HG02610 (cell line): ENCODE results near the gene IMMP2L.
"Not testable (repeated sequence)": the region's sequence is repeated elsewhere in the genome, so short reads cannot be mapped to it uniquely, and the experiment has no call there.

ENCODE experiments used
- ATAC-seq: cut with Tn5 transposase; IDR thresholded peaks from one replicate; pipeline ENCODE4 v1.9.1; 2021; ENCODE audit warnings: mild to moderate bottlenecking, moderate library complexity; ENCODE audit not compliant: unreplicated experiment

The IMMP2L gene

DNA sequence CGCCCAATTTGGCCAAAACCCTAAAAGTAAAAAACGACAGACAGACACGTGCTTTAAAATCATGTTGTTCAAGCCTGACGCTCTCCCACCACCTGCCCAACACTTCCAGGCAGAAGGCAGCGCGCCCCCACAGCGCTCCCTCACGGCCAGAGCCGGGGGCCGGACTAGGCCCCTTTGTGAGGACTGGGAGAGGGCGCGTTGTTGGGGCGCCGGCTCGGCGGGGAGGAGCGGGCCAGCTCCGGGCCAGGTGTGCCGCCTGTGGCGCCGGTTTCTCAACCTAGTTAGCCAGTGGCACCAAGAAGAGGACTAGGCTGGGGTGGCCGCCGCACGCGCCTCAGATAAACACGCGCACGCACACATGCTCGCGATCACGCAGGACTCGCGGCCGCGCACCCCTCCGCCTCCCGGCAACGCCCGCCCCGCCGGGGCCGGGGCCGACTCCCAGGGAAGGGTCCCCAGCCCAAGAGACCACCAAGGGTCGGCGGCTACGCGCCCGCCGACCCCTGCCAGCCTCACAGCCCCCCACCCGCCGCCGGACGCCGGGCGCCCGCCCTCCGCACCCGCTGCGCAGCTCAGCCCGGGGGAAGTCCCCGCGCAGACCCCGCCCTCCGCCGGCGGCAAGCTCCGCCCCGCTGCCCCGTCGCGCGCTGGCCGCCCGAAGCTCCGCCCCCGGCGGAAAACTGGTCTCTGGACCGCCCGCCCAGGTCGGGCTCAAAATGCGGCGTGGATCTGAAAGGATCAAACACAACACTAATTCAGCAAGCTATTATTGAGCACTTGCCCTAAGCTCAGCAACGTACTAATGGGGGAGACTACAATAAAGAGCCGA, at the start of gene IMMP2L:
Gene IMMP2L, minus strand, starts transcription at position 589 of the 829 bp plus-strand sequence.
- peak; percentile 91 for ATAC-seq

DNA sequence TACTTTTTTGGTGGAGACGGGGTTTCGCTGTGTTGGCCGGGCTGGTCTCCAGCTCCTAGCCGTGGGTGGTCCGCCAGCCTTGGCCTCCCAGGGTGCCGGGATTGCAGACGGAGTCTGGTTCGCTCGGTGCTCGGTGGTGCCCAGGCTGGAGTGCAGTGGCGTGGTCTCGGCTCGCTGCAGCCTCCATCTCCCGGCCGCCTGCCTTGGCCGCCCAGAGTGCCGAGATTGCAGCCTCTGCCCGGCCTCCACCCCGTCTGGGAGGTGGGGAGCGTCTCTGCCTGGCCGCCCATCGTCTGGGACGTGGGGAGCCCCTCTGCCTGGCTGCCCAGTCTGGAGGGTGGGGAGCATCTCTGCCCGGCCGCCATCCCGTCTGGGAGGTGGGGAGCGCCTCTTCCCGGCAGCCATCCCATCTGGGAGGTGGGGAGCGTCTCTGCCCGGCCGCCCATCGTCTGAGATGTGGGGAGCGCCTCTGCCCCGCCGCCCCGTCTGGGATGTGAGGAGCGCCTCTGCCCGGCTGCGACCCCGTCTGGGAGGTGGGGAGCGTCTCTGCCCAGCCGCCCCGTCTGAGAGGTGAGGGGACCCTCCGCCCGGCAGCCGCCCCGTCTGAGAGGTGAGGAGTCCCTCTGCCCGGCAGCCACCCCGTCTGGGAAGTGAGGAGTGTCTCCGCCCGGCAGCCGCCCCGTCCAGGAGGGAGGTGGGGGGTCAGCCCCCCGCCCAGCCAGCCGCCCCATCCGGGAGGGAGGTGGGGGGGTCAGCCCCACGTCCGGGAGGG, 47.4 kb upstream of the IMMP2L start:
- ATAC-seq: not testable (repeated sequence)

DNA sequence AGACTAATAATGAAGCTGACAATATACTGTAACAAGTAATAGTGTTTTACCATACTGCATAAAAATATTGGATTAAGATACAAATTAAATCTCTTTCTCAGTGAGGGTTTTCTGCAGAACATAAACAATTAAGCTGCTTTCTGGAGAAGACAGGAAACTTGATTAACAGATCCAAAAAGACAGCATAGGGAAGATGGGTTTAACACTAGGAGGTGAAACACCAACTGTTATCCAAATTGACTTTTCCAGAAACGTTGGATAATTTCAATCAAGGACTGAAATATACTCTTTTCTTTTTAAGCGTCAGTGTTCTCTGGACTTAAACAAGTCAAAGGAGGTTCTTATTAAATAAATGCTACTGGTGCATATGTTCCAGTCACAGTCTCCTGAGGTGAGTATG, 45.3 kb upstream of the IMMP2L start:
- no peak for ATAC-seq

DNA sequence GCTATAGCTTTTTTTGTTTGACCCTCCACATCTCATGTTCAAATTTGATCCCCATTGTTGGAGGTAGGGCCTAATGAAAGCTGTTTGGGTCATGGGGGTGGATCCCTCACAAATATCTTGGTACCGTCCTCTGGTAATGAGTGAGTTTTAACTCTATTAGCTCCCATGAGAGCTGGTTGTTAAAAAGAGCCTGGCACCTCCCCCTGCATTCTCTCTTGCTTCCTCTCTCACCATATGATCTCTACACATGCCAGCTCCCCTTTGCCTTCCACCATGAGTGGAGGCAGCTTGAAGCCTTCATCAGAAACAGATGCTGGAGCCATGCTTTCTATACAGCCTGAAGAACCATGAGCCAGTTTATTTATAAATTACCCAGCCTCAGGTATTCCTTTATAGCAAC, 43.0 kb upstream of the IMMP2L start:
- no peak for ATAC-seq

DNA sequence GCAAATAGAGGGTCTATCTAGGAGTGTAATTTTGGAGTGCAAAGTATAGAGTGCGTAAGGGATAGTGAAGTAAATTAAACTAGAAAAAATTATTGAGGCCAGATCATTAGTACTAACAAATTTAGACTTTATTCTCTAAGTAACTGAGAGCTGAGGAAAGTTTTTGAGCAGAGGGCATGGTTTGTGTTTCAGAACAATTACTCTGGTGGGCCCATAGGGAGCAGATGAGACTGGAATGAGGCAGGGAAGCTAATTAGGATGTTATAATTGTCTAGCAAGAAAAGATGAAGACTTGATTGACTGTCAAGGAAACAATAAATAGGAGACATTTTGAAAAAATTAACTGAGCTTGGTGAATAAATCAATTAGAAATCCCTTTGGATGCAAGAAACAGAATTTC, 37.8 kb upstream of the IMMP2L start:
- ATAC-seq: no peak

DNA sequence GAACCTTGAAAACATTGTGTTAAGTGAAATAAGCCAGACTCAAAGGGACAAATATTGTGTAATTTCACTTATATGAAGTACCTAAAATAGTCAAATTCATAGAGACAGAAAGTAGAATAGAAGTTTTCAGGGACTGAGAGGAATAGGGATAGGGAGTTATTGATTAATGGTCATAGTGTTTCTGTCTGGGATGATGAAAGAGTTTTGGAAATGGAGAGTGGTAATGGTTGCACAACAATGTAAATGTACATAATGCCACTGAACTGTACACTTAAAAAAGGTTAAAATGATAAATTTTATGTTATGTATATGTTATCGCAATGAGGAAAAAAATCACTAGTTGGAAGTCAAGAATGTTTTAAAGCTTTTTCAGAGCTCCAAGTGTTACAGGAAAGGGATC, 33.5 kb upstream of the IMMP2L start:
- ATAC-seq: no peak

DNA sequence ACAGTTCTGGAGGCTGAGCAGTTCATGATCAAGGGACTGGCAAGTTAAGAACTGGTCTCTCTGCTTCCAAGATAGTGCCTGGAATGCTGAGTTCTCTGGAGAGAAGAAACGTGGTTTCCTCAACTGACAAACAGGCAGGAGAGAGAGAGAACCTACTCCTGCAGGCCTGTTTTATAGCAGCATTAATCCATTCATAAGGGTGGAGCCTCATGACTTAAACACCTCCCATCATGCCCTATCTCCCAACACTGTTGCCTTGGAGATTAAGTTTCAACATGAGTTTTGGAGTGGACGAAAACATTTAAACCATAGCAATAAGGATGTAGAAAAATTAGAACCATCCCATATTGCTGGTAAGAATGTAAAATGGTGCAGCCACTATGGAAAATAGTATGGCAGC, 32.3 kb upstream of the IMMP2L start:
- ATAC-seq: no peak

DNA sequence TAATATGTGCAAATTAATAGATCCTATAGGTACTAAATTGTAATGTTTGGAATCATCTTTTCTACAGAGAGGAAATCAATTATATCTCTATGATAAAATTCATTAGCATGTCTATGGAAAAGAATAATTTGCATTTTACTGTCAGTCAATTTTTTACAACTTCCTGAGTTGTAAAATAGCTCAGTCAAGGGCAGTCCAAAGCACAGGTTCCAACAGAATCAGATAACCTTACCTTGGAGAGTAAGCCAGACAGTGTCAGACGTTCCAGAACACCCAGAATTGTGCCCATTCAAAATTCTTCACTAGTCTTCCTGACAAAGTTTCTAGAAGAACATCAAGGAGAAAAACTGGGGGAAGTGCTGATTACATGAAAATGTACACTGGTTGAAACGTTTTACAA, 31.1 kb upstream of the IMMP2L start:
- ATAC-seq: no peak

DNA sequence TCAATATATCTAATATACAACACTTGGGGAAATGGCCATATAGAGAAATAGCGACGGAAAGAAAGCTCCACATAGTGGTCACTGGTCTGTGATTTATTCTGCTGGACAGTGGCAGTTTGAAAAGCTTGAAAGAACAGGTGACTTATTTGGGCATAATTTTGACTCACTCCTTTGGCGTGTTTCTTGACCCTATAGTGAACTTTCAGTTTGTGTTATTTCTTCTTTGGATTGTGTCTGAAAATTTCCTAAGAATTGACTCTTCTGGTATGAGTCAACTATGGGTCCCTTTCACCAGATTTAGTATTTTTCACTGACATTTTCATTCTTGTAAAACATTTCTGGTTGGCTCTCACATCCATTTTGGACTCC, 25.8 kb upstream of the IMMP2L start:
- ATAC-seq: peak; percentile 40

DNA sequence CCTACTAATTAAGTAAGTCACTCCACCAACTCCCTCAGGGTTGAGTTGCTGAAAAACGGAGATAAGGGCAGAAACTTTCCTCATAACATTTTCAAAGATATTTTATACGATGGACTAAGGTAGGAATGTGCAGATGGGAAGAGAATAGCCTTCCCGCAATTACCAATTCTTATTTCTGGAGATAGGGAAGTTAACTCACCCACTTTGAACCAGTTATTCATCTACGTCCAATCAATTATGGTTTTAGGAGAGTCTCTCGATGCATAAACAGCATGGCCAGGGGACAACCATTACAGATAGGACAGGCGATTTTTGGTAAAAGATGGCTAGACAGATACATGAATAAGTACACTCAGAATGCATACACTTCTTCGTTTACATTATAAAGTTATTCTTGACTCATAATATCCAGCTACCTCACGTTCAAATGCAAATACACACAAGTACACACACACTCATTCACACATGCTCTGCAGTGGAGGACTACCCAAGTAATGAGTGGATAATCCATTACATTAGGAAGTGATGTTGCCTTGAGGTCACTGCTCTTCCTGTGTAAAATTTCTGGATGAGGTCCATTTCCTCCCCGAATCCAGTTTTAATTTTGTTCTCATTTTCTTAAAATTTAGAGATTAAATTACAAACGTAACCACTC, 25.2 kb upstream of the IMMP2L start:
- no peak for ATAC-seq

DNA sequence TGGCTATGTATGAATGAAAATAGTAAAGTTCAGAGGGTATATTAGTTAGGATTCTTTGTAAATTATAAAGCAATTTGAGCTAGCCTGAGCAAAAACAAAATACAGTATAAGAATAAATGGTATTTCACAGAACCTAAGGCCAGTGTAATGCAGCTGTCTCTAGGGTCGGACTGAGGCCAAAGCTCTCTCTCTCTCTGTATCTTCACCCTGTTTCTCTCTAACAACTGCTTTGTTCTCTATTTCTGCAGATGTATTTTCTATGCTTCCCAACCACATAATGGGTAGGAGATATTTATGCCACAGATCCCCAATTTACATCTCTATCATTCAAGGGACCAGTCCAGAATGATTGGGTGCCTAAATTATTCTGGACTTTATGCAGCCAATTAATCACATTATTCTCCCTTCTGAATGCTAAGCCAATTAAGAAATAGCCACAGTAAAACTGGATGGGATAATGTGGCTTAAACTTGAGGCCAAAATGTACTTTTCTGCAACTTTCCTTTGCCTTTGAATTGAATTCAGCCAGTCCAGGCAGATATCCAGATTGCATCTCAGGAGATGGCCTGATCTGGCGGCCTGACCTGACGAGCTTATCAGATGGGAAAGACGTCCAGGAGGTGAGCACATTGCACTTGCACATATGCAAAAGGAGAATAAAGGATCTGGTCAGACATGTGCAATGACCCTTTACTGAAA, 24.6 kb upstream of the IMMP2L start:
- ATAC-seq: no peak

DNA sequence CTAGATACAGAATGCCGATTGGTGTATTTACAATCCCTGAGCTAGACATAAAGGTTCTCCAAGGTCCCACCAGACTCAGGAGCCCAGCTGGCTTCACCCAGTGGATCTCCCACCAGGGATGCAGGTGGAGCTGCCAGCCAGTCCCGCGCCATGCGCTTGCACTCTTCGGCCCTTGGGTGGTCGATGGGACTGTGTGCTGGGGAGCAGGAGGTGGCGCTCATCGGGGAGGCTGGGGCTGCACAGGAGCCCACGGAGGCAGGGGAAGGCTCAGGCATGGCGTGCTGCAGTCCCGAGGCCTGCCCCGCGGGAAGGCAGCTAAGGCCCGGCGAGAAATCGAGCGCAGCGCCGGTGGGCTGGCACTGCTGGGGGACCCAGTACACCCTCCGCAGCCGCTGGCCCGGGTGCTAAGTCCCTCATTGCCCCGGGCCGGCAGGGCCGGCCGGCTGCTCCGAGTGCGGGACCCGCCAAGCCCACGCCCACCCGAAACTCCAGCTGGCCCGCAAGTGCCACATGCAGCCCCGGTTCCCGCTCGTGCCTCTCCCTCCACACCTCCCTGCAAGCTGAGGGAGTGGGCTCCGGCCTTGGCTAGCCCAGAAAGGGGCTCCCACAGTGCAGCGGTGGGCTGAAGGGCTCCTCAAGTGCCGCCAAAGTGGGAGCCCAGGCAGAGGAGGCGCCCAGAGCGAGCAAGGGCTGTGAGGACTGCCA, 19.6 kb upstream of the IMMP2L start:
- ATAC-seq: not testable (repeated sequence)

DNA sequence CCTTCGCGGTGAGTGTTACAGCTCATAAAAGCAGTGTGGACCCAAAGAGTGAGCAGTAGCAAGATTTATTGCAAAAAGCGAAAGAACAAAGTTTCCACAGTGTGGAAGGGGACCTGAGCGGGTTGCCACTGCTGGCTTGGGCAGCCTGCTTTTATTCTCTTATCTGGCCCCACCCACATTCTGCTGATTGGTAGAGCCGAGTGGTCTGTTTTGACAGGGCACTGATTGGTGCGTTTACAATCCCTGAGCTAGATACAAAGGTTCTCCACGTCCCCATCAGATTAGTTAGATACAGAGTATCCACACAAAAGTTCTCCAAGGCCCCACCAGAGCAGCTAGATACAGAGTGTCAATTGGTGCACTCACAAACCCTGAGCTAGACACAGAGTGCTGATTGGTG, 18.9 kb upstream of the IMMP2L start:
- not testable (repeated sequence) for ATAC-seq

DNA sequence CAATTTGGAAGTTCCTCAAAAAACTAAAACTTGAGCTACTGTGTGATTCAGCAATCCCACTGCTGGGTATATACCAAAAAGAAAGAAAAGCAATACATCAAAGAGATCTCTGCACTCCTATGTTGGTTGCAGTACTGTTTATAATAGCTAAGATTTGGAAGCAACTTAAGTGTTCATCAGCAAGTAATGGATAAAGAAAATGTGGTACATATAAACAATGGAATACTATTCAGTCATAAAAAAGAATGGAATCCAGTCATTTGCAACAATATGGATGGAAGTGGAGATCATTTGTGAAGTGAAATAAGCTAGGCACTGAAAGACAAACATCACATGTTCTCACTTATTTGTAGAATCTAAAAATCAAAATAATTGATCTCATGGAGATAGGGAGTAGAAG, 16.5 kb upstream of the IMMP2L start:
- no peak for ATAC-seq

DNA sequence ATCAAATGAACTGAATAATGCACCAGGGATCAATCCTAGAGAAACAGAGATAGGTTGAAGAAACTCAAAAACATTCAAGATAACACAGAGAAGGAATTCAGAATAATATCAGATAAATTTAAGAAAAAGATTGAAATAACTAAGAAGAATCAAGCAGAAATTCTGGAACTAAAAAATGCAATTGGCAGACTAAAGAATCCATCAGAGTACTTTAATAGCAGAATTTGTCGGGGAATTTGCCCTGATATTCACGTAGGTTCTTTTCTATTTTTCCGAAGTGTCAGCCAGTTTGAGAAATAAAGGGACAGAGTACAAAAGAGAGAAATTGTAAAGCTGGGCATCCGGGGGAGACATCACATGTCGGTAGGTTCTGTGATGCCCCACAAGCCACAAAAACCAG, 9.4 kb upstream of the IMMP2L start:
- no peak for ATAC-seq

DNA sequence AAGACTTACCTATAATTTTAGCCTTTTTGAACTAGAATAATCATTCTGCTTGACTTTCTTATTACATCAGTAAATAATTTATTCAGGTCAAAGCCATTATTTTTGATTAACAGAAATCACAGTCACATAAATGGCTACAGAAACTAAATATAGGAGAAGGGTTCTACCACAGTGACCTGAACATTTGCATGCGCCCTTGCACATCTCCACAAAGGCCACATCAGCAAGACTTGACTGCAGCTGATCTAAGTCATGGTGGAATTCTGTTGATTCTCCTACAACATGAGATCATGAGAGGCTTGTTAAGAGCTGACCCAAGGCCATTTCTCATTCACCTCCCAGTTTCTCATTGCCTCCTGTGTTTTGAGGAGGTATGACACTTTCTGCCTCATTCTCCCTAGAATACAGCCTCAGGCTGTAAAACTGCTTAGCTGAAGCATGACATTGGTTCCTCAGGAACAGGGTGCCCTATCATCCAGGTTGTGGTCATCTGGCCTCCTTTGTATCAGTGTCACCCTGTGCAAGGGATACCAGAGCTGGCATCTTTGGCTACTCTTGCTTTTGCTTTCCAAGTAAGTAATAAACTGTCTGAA, 6.7 kb upstream of the IMMP2L start:
- no peak for ATAC-seq

DNA sequence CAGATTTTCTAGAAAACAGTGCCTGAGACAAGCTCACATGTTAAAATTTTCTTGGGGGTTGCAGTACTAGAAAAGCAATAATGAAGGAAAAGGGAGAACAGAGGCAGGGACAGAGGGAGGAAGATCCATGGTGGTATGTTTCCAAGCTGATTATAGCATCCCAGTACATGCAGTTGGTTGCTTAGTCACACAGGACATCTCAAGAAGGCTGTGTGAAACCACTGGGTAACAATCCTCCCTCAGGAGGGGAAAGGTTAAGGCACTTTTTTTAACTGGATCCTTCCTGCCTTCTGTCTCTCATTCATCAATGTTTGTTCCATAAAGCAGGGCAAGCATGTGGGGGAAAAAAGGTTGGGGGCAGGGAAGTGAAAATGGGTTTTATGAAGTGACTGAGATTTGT, 6.1 kb upstream of the IMMP2L start:
- ATAC-seq: no peak

DNA sequence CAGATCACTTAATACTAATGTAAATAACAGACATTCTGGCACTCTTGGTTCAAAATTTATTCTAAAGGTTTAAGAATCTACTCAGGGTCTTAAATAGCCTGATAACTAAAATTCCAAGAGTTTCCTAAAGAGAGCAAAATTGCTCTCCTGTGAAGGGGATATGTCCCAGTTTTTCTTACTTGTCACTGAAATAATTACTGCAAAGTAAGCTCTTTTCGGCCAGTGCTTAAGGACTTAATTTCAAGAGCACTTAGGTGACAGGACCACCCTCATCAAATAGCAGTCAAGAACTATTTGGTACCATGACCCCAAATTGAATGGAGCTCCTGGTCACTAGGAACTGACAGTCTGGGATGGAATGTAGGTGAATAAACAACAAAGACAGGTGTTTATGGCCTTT, 1.8 kb upstream of the IMMP2L start:
- no peak for ATAC-seq

DNA sequence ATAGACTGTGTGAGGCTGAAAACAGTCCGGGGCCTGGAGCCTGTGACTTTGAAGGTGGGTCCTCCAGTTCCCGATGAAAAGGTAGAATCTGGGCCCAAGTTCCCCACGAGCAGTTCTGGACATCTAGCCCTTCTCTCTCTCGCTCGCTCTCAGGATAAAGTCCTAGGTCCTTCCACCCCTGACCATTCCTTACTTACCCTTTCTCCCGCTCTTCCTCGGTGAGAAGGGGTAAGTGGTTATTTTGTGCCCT, 713 bp downstream of the IMMP2L start:
- no peak for ATAC-seq

DNA sequence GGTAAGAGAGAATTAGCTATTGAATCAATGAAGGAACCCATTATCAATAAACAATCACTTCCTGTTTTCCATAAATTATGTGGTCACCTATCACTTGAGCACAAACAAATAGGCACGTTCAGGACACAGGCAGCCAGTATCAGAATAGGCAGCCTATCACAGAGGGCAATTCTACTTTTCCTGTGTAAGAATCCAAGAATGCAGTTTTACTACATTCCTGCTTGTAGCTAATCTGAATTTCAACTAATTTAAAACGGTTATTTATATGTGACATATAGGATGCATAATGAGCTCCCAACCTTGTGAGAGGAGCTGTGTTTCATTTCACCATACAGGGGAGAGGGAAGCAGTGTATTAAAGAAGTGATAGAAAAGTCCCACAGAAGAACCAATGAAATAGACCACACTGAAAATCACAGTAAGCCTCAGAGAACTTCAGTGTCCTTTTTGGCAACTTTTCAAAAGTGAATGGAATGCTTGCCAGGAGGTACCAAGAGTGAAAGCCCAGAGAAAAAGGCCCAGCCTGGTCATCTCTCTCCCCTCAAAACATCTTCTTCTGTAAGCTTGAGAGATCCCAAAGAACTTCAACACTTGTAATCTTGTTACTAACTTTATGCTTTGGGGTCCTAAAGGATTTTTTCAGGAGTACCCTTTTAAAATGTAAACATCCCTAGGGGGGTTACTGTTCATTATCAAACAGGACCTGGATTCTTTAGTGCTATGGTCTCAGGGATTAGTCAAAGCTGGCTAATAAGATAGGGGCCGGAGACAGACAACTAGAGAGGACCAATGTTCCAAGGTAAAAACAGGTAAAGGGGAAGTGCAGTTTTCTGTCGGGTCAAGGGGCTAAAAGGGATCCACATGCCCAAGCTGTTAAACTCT, 1.3 kb downstream of the IMMP2L start:
- no peak for ATAC-seq
